ENCODE data around the gene SDHB. TPM values are rescaled to one million over a fixed set of nuclear protein-coding genes. Genes with fewer than 3 reads are reported as not detected.

Gene SDHB
- total RNA-seq, 4 donors from 2014 or later, result 84.2 to 128 (median 117) TPM

DNA sequence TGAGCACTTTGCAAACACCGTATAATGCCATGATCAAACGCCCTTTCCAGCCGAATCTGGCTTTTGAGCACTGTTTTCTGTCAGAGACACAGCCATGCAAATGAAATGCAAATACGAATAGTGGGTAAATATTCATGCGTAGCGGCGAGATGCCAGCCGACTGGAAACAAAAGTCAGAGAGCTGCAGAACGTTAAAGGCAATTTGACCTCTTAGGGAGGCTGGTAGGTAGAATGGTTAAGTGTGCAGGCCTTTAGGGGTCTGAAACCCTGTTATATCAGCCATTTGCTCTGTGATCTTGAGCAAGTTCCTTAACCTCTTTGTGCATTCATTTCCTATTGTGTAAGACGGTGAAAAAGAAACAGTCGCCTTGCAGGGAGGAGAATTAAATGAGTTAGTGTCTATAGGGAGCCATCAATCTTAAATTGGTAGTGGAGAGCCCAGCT, 6.5 kb upstream of the SDHB start:
- ATAC-seq (ENCODE audit: low FRiP score) (no peak), DNase-seq (ENCODE audit: low spot score) (no peak)
- TF ChIP-seq, protein P1, sequence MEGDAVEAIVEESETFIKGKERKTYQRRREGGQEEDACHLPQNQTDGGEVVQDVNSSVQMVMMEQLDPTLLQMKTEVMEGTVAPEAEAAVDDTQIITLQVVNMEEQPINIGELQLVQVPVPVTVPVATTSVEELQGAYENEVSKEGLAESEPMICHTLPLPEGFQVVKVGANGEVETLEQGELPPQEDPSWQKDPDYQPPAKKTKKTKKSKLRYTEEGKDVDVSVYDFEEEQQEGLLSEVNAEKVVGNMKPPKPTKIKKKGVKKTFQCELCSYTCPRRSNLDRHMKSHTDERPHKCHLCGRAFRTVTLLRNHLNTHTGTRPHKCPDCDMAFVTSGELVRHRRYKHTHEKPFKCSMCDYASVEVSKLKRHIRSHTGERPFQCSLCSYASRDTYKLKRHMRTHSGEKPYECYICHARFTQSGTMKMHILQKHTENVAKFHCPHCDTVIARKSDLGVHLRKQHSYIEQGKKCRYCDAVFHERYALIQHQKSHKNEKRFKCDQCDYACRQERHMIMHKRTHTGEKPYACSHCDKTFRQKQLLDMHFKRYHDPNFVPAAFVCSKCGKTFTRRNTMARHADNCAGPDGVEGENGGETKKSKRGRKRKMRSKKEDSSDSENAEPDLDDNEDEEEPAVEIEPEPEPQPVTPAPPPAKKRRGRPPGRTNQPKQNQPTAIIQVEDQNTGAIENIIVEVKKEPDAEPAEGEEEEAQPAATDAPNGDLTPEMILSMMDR (IDR thresholded peaks at IDR 0.05), result no peak

DNA sequence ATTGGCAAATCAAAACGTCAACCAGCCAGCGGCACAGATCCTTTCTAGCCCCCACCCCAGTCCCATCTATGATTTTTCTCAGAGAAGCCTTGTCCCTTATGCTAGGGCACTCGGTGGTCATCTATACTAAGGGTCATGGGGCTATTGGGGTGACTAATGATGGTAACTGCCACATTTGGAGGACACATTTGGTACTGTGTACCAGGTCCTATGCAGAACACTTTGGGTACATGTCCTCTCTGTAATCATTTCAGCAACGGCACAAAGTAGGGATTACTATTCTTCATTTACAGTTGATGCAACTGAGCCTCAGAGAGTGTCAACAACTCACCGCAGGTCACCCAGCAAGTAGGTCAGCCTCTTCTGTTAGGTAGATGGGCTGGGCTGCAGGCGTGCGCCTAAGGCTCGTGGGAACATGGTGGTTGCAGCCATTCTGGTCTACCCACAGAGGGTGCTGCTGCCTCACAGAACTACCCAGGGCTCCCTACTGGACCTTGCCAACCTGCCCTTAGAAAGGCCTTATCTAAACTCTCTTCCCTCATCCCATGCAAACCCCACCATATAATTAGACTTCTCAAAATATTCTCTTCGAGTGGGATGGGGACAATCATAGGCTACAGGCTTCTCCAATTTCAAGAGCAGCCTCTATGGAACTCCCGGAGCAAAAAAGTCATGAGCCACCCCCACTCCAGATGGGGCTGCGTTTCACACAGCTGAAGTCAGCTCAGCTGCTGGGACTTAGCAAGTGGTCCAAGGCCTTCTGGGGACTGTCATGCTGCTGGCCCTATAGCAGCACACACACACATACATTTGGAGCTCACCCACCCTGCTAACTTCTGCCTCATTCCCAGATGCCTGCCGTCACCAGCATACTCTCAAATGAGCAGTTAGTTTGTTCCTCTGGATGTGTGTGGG, 5.8 kb upstream of the SDHB start:
- ATAC-seq (ENCODE audit: low FRiP score), result peak; percentile 42
- DNase-seq (ENCODE audit: low spot score), result no peak

DNA sequence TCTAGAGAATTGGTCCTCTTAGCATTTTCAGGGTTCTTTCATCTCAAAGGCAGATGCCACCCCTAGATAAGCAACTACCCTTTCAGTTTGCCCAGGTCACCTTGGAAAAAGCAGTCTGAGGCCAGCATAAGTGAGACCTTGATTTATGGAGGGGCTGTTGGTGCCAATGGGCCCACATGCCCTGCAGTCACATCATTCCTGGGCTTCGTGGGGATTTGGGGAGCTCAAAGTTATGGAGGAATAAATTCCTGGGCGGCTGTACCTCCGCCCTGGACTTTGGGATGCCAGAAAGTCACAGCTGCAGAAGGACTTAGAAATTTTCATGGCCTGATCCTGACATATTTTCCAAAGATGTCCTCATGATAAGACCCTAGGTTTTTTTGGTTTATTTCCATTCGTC, 2.7 kb upstream of the SDHB start:
- DNase-seq (ENCODE audit: low spot score), result no peak
- TF ChIP-seq, protein P1 (IDR thresholded peaks at IDR 0.05), result no peak

More for the DNA sequence above, 5.8 kb upstream of the SDHB start:
- TF ChIP-seq, protein P1 (IDR thresholded peaks at IDR 0.05), result no peak

DNA sequence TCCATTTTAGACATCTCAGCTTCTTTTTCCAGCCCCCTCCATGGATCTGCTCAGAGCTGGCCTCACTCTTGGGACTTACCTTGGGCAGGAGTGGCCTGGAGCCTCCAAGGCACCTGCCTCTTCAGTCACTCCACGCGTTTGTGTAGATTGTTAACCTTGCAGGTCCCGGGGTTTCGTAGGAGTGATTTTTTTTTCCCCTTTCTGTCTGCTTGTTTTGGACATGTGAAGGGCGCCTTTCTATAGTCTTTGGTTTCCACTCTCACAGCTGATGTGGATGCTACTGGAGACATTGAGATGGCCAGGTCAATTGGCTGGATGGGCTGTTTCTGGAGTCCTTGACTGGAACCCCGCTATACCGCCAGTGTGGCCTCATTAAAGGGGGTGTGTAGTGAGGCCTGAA, 2.0 kb upstream of the SDHB start:
- DNase-seq (ENCODE audit: low spot score) (no peak), ATAC-seq (ENCODE audit: low FRiP score) (no peak)
- TF ChIP-seq, protein P1 (IDR thresholded peaks at IDR 0.05), result no peak

More for the DNA sequence above, 2.7 kb upstream of the SDHB start:
- no peak for ATAC-seq (ENCODE audit: low FRiP score)

DNA sequence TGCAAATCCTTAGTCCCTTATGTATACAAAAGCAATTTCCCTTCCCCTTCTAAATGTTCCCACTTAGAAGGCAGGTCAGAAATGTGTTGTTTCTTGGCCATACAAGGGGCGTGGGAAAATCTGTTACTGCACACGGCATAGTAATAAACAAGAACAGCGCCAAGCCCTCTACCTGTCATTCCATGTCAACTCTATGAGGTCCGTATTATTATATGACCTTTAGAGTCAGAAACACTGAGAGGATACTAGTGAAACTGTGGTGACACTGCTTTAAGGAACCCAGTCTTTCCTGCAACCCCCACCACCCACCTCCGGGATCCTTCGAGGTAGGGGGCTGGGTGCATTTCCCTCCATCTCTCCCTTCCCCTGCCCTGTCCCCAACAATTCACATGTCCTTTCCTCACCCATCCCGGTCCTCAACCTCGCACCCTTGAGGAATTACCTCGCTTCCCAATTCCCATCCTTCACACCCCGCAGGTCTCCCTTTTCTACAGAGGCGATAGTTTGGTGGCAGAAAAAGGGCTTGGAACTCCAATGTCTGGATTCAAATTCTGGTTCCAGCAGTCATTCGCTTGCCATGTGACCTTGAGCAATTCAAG, 647 bp downstream of the SDHB start:
- ATAC-seq (ENCODE audit: low FRiP score) (no peak), DNase-seq (ENCODE audit: low spot score) (no peak)
- TF ChIP-seq, protein P1 (IDR thresholded peaks at IDR 0.05), result no peak

DNA sequence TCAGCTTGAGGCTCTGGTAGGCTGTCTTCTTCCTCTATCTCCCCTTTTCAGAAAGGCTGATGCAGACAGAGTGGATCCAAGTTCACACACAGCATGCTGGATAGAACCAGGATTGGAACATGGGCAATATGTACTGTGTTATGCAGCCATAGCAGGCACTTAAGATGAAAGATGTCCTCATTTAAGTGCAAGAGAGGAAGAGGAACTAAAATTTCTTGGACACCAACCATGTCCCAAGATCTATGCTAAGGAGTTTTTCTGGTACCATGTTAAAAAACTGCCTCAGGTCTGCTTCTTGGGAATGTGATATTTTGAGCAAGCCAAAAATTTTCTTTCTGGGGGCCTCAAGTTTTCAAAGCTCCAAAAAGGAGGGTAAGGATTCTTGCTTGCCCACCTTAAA, 1.2 kb downstream of the SDHB start:
- no peak for ATAC-seq (ENCODE audit: low FRiP score)

More for the DNA sequence above, 1.2 kb downstream of the SDHB start:
- DNase-seq (ENCODE audit: low spot score), result no peak
- TF ChIP-seq, protein P1 (IDR thresholded peaks at IDR 0.05), result no peak
